ENCODE data around the gene EID2B.

The EID2B gene

DNA sequence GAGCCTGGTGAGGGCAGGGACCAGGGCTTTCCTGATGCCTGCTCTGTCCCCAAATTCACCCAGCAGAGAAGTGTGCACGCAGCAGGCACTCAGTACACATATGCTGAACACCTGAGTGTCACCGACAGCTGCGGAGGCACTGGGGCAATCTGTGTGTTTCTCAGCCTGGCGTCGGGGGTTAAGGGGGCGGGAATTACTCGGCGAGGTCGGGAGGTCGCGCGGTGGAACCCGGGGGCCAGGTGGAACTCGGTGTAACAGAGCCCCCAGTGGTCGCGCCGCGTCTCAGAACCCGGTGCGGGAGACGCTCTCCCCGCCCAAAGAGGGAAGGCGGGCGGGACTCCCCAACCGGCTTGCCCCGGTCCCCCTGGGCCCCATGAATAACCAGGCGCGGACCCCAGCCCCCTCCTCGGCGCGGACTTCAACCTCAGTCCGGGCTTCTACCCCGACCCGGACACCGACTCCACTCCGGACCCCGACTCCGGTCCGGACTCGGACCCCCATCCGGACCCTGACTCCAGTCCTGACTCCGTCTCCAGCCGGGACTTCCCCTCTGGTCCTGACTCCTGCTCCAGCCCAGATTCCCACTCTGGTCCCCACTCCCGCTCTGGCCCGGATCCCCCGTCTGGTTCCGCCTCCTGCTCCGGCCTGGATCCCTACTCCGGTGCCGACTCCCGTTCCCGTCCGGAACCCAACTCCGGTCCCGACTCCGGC is 17.7 kb downstream of the EID2B start, which contains the start of gene SELENOV:
Gene SELENOV (plus strand): TSS at position 300 of the 711 bp plus-strand sequence. CDS start 74 bp downstream, at position 374.
- H3K4me3 ChIP-seq (ENCODE audit: low read depth, low read length) = peak within 1 kb of the TSS; percentile 84
- H2AFZ ChIP-seq = peak within 1 kb of the TSS; percentile 98

DNA sequence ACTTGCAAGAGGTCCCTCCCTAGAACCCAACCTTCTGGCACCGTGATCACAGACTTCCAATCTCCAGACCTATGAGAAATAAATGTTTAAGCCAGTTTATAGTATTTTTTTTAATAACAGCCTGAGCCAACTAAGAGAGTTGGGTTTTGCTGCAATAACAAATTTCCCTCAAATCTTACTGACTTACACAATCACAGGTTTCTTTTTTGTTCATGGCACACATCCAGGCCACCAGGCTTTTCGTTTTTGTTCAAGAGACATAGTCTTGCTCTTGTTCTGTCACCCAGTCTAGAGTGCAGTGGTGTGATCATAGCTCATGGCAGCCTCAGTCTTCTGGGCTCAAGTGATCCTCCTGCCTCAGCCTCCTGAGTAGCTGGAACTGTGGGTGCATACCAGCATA is 19.7 kb downstream of the EID2B start:
- Histone ChIP-seq H3K27me3 (ENCODE audit: control insufficient read depth, insufficient read depth, low read length) (no peaks in the 10 kb centered on the region), H2AFZ (no peak overlapping the region)

More for the DNA sequence above, 17.7 kb downstream of the EID2B start, which contains the start of gene SELENOV:
- peak within 1 kb of the TSS; percentile 78 for H3K9ac ChIP-seq
- no peaks in the 10 kb centered on the region for H3K79me2 ChIP-seq
- H3K9me3 ChIP-seq (ENCODE audit: control insufficient read depth, low read length) = no peaks in the 10 kb centered on the region
- peak within 1 kb of the TSS; percentile 91 for H3K4me2 ChIP-seq (ENCODE audit: low read length)
- peaks cover 11% of the 10 kb centered on the region for H3K4me1 ChIP-seq
- H3K27ac ChIP-seq = peak within 1 kb of the TSS; percentile 51
- H3K27me3 ChIP-seq (ENCODE audit: control insufficient read depth, insufficient read depth, low read length) = no peaks in the 10 kb centered on the region
- TF ChIP-seq, protein P1, sequence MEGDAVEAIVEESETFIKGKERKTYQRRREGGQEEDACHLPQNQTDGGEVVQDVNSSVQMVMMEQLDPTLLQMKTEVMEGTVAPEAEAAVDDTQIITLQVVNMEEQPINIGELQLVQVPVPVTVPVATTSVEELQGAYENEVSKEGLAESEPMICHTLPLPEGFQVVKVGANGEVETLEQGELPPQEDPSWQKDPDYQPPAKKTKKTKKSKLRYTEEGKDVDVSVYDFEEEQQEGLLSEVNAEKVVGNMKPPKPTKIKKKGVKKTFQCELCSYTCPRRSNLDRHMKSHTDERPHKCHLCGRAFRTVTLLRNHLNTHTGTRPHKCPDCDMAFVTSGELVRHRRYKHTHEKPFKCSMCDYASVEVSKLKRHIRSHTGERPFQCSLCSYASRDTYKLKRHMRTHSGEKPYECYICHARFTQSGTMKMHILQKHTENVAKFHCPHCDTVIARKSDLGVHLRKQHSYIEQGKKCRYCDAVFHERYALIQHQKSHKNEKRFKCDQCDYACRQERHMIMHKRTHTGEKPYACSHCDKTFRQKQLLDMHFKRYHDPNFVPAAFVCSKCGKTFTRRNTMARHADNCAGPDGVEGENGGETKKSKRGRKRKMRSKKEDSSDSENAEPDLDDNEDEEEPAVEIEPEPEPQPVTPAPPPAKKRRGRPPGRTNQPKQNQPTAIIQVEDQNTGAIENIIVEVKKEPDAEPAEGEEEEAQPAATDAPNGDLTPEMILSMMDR (IDR thresholded peaks at IDR 0.05) = peak; percentile 28
- no peaks in the 10 kb centered on the region for H3K36me3 ChIP-seq (ENCODE audit: control insufficient read depth, insufficient read depth, low read length)

GRCh38 chr19:39509233-39509632 is 23.4 kb downstream of the EID2B start:
- Histone ChIP-seq H3K9ac (no peak overlapping the region), H3K4me1 (peaks cover 6% of the 10 kb centered on the region), H3K79me2 (no peaks in the 10 kb centered on the region), H3K27me3 (ENCODE audit: control insufficient read depth, insufficient read depth, low read length) (no peaks in the 10 kb centered on the region), H3K4me3 (ENCODE audit: low read depth, low read length) (no peak overlapping the region), H3K4me2 (ENCODE audit: low read length) (no peak overlapping the region), H3K27ac (no peak overlapping the region), H3K36me3 (ENCODE audit: control insufficient read depth, insufficient read depth, low read length) (no peaks in the 10 kb centered on the region), H3K9me3 (ENCODE audit: control insufficient read depth, low read length) (no peaks in the 10 kb centered on the region), H2AFZ (no peak overlapping the region)
- TF ChIP-seq, protein P1 (IDR thresholded peaks at IDR 0.05) = no peak

More for the DNA sequence above, 19.7 kb downstream of the EID2B start:
- TF ChIP-seq, protein P1 (IDR thresholded peaks at IDR 0.05) = no peak
- H3K79me2 ChIP-seq = no peaks in the 10 kb centered on the region
- H3K4me3 ChIP-seq (ENCODE audit: low read depth, low read length) = no peak overlapping the region
- H3K9me3 ChIP-seq (ENCODE audit: control insufficient read depth, low read length) = no peaks in the 10 kb centered on the region
- H3K4me2 ChIP-seq (ENCODE audit: low read length) = no peak overlapping the region
- H3K4me1 ChIP-seq = peaks cover 12% of the 10 kb centered on the region
- H3K36me3 ChIP-seq (ENCODE audit: control insufficient read depth, insufficient read depth, low read length) = no peaks in the 10 kb centered on the region
- H3K9ac ChIP-seq = no peak overlapping the region
- H3K27ac ChIP-seq = no peak overlapping the region

- no peak overlapping the region for H3K9ac ChIP-seq
- H3K79me2 ChIP-seq = no peaks in the 10 kb centered on the region
- no peaks in the 10 kb centered on the region for H3K9me3 ChIP-seq (ENCODE audit: control insufficient read depth, low read length)
- H3K4me1 ChIP-seq = peaks cover 6% of the 10 kb centered on the region
- H3K27ac ChIP-seq = no peak overlapping the region
- H3K4me3 ChIP-seq (ENCODE audit: low read depth, low read length) = no peak overlapping the region
- H3K4me2 ChIP-seq (ENCODE audit: low read length) = no peak overlapping the region
- TF ChIP-seq, protein P1 (IDR thresholded peaks at IDR 0.05) = no peak
- no peak overlapping the region for H2AFZ ChIP-seq
- H3K36me3 ChIP-seq (ENCODE audit: control insufficient read depth, insufficient read depth, low read length) = no peaks in the 10 kb centered on the region
- no peaks in the 10 kb centered on the region for H3K27me3 ChIP-seq (ENCODE audit: control insufficient read depth, insufficient read depth, low read length)
Observed at GRCh38 chr19:39508629-39509028, 24.0 kb downstream of the EID2B start.
